ENCODE measurements around the gene CABP4.

The CABP4 gene

DNA sequence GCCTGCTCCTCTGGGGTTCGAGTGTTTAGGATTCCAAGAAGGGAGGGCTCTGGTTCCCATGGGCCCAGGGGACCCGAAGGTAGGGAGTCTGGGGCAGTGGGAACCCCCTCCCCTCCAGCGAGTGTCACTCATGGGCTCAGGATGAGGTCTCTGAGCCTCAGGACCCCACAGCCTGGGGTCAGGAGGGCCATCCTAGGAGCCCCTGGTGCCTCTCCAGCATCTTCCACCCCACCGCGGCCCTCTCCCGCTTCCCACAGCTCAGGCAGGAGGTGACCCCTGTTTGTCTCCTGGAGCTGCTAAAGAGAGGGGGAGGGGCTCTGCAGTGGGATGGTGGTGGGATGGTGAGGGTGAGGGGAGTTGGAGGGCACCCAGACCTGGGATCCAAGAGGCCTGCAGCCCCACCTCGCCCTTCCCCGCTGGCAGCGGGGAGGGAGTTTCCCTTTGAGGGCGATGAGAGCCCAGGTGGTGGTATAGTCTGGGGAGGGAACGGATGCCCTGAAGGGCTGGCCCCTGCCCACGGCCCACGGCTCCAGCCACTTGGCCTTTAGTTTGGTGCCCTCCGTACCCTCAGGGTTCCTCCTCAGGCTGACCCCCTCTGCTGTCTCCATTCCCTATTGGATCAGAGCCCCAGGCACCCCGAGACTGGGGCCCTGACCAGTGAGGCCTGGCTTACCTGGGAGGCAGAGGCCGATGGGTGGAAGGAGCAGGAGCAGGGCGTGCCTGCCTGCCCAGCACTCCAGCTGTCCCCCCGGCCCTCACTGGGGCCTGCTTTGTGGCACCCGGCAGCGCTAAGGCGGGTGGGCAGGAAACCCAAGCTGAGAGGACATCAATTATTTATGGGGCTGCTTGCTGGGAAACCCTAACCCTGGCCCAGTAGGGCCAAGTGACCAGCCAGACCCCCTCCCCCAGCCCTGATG lies 1.1 kb upstream of the CABP4 start:
- H2AFZ ChIP-seq (ENCODE audit: low read length) = no peak overlapping the region
- no peaks in the 10 kb centered on the region for H3K36me3 ChIP-seq (ENCODE audit: insufficient read depth, low read length)
- H3K27ac ChIP-seq (ENCODE audit: low read depth, low read length, poor library complexity, severe bottlenecking) = no peak overlapping the region
- no peaks in the 10 kb centered on the region for H3K27me3 ChIP-seq (ENCODE audit: insufficient read depth, low read length)
- H3K9me3 ChIP-seq (ENCODE audit: low read length) = no peaks in the 10 kb centered on the region
- no peaks in the 10 kb centered on the region for H4K20me1 ChIP-seq (ENCODE audit: insufficient read depth, low read length)
- no peaks in the 10 kb centered on the region for H3K79me2 ChIP-seq (ENCODE audit: insufficient read depth, low read length)
- TF ChIP-seq EZH2 (IDR thresholded peaks at IDR 0.05; ENCODE audit: borderline replicate concordance, low read length) = no peak
- TF ChIP-seq, protein P1, sequence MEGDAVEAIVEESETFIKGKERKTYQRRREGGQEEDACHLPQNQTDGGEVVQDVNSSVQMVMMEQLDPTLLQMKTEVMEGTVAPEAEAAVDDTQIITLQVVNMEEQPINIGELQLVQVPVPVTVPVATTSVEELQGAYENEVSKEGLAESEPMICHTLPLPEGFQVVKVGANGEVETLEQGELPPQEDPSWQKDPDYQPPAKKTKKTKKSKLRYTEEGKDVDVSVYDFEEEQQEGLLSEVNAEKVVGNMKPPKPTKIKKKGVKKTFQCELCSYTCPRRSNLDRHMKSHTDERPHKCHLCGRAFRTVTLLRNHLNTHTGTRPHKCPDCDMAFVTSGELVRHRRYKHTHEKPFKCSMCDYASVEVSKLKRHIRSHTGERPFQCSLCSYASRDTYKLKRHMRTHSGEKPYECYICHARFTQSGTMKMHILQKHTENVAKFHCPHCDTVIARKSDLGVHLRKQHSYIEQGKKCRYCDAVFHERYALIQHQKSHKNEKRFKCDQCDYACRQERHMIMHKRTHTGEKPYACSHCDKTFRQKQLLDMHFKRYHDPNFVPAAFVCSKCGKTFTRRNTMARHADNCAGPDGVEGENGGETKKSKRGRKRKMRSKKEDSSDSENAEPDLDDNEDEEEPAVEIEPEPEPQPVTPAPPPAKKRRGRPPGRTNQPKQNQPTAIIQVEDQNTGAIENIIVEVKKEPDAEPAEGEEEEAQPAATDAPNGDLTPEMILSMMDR (IDR thresholded peaks at IDR 0.05; ENCODE audit: low read length) = no peak
- no peaks in the 10 kb centered on the region for H3K9me2 ChIP-seq (ENCODE audit: low read depth, low read length)
- H3K9ac ChIP-seq (ENCODE audit: low read length) = no peak overlapping the region
- H3K4me2 ChIP-seq (ENCODE audit: low read length) = no peak overlapping the region
- H3F3A ChIP-seq (ENCODE audit: insufficient read depth, low read length) = no peaks in the 10 kb centered on the region
- peaks cover 28% of the 10 kb centered on the region for H3K4me1 ChIP-seq (ENCODE audit: insufficient read depth, low read length, severe bottlenecking)
- H3K4me3 ChIP-seq (ENCODE audit: low read depth, low read length, poor library complexity, severe bottlenecking) = no peak overlapping the region

DNA sequence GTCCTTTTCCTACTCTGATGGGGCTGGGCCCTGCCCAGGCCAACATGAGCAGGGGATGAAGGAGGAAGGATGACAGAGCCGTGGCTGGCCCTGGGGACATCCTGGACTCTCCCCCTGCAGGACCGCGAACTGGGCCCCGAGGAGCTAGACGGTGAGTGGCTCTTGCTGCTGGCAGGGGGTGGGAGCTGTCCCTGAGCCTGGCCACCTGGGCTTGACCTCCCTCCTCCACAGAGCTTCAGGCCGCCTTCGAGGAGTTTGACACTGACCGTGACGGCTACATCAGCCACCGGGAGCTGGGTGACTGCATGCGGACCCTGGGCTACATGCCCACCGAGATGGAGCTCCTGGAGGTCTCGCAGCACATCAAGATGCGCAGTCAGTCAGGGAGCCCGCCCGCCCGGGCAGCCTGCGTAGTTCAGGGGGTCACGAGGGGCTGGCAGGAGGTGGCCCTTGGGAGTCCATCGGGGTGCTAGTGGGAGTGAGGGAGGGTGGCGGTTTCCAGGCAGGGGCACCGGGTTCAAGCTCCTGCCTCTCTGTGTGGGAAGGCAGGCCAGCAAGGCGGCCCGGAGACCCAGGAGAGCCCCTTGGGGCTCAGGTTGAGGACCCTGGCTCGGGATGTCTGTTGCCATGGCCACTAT lies 1.0 kb downstream of the CABP4 start:
- no peak overlapping the region for H3K27ac ChIP-seq (ENCODE audit: low read depth, low read length, poor library complexity, severe bottlenecking)

DNA sequence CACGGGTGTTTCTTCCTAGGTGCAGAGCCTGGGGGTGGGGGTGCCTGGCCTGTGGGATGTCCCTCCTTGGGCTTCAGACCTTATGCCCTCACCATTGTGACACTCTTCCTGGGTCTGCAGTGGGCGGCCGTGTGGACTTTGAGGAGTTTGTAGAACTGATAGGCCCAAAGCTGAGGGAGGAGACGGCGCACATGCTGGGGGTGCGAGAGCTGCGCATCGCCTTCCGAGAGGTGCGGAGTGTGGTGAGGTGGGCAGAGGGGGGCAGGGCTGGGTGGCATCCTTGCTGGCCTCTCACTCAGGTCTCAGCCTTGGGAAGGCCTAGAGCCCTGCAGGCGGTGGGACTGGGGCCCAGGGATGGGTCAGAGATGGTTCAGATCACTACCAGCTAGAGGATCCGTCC lies 2.3 kb downstream of the CABP4 start:
- Histone ChIP-seq H4K20me1 (ENCODE audit: insufficient read depth, low read length) (no peaks in the 10 kb centered on the region), H3K4me3 (ENCODE audit: low read depth, low read length, poor library complexity, severe bottlenecking) (no peak overlapping the region), H3K4me1 (ENCODE audit: insufficient read depth, low read length, severe bottlenecking) (peaks cover 39% of the 10 kb centered on the region), H3K36me3 (ENCODE audit: insufficient read depth, low read length) (no peaks in the 10 kb centered on the region), H3K27me3 (ENCODE audit: insufficient read depth, low read length) (no peaks in the 10 kb centered on the region), H3K9me2 (ENCODE audit: low read depth, low read length) (no peaks in the 10 kb centered on the region), H3K9ac (ENCODE audit: low read length) (no peak overlapping the region), H3K27ac (ENCODE audit: low read depth, low read length, poor library complexity, severe bottlenecking) (no peak overlapping the region), H3K4me2 (ENCODE audit: low read length) (no peak overlapping the region), H3F3A (ENCODE audit: insufficient read depth, low read length) (peaks cover 11% of the 10 kb centered on the region; the same call in 1 of the 2 replicates), H3K79me2 (ENCODE audit: insufficient read depth, low read length) (no peaks in the 10 kb centered on the region), H2AFZ (ENCODE audit: low read length) (no peak overlapping the region), H3K9me3 (ENCODE audit: low read length) (no peaks in the 10 kb centered on the region)
- TF ChIP-seq, protein P1 (IDR thresholded peaks at IDR 0.05; ENCODE audit: low read length) = no peak
- TF ChIP-seq EZH2 (IDR thresholded peaks at IDR 0.05; ENCODE audit: borderline replicate concordance, low read length) = no peak

More for the DNA sequence above, 1.0 kb downstream of the CABP4 start:
- Histone ChIP-seq H3K4me2 (ENCODE audit: low read length) (no peak overlapping the region), H3K9ac (ENCODE audit: low read length) (no peak overlapping the region), H3K27me3 (ENCODE audit: insufficient read depth, low read length) (no peaks in the 10 kb centered on the region), H3F3A (ENCODE audit: insufficient read depth, low read length) (peaks cover 8% of the 10 kb centered on the region; the same call in 1 of the 2 replicates), H3K4me1 (ENCODE audit: insufficient read depth, low read length, severe bottlenecking) (peaks cover 30% of the 10 kb centered on the region), H3K36me3 (ENCODE audit: insufficient read depth, low read length) (no peaks in the 10 kb centered on the region), H3K79me2 (ENCODE audit: insufficient read depth, low read length) (no peaks in the 10 kb centered on the region), H3K4me3 (ENCODE audit: low read depth, low read length, poor library complexity, severe bottlenecking) (no peak overlapping the region), H3K9me2 (ENCODE audit: low read depth, low read length) (no peaks in the 10 kb centered on the region), H3K9me3 (ENCODE audit: low read length) (no peaks in the 10 kb centered on the region), H2AFZ (ENCODE audit: low read length) (no peak overlapping the region), H4K20me1 (ENCODE audit: insufficient read depth, low read length) (no peaks in the 10 kb centered on the region)
- TF ChIP-seq, protein P1 (IDR thresholded peaks at IDR 0.05; ENCODE audit: low read length) = no peak
- TF ChIP-seq EZH2 (IDR thresholded peaks at IDR 0.05; ENCODE audit: borderline replicate concordance, low read length) = no peak
